Neural crest cell (in vitro differentiated cells): ENCODE data around the gene TMEM45A. TPM values are rescaled to one million over a fixed set of nuclear protein-coding genes. Genes with fewer than 3 reads are reported as not detected.

Experiments used
- DNase-seq: peaks from one replicate; pipeline ENCODE4 v3.0.0; 2021; ENCODE audit warnings: low read depth, mixed read lengths, low spot score
- H3K27ac Mint-ChIP-seq: one replicate; pipeline ENCODE4 v1.8.0; 2021; ENCODE audit warnings: mild to moderate bottlenecking, mixed read lengths; ENCODE audit not compliant: unreplicated experiment
- H3K27me3 Mint-ChIP-seq: 2 replicates; pipeline ENCODE4 v1.8.0; 2021; ENCODE audit warnings: low read depth, mild to moderate bottlenecking, mixed read lengths
- H3K36me3 Mint-ChIP-seq: 2 replicates; pipeline ENCODE4 v1.8.0; 2021; ENCODE audit warnings: low read depth, mild to moderate bottlenecking, mixed read lengths
- H3K4me1 Mint-ChIP-seq: 2 replicates; pipeline ENCODE4 v1.8.0; 2021; ENCODE audit warnings: mixed read lengths
- H3K4me3 Mint-ChIP-seq: one replicate; pipeline ENCODE4 v1.8.0; 2021; ENCODE audit warnings: mild to moderate bottlenecking, mixed read lengths
- H3K9me3 Mint-ChIP-seq: 2 replicates; pipeline ENCODE4 v1.8.0; 2021; ENCODE audit warnings: mixed read lengths
- total RNA-seq: library from RNA; stranded (reverse); gene quantifications from 2 replicates; pipeline ENCODE4 v1.2.1, GENCODE V29; 2021
- TF ChIP-seq, protein P1 (sequence below): fragments of 200-600 bp; sonication (generic); conservative IDR thresholded peaks from 2 replicates; pipeline ENCODE4 v1.5.0; 2021; ENCODE audit warnings: antibody characterized with exemption, mild to moderate bottlenecking

TMEM45A gene
- total RNA-seq, 1 donor from 2014 or later: 18.7 TPM

DNA sequence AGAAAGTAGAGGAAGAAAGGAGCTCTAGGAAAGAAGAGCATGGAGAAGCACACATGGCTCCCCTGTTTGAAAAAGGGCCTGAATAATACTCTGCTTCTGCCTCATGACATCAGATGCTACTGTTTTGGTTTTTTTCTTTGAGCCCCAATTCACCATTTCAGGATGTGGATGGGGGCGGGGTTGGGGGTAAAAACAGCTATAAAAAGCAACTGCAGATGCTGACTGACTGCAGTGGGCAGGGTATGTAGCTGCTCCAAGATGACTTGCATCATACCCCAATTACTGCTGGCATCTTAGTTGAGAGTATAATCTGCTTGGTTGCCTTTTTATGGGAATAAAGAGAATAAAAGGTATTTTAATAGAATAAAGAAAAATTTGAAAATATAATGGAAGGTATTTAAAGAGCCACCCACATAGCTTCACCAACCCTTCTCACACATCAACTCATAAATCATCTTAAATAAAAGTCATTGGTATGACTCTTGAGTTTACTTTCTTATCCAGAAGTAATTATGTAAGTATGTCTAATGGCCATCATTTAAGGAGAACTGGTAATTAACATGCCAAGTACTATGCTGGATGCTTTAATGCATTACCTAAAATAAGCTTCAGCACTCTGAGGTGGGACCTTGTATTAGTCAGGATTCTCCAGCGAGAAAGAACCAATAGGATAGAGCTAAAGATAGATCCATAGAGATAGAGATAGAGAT, 36.4 kb upstream of the TMEM45A start:
- H3K27ac Mint-ChIP-seq: no peak overlapping the region
- H3K4me1 Mint-ChIP-seq: no peaks in the 10 kb centered on the region
- no peak overlapping the region for H3K4me3 Mint-ChIP-seq
- H3K9me3 Mint-ChIP-seq: no peaks in the 10 kb centered on the region
- TF ChIP-seq, protein P1, sequence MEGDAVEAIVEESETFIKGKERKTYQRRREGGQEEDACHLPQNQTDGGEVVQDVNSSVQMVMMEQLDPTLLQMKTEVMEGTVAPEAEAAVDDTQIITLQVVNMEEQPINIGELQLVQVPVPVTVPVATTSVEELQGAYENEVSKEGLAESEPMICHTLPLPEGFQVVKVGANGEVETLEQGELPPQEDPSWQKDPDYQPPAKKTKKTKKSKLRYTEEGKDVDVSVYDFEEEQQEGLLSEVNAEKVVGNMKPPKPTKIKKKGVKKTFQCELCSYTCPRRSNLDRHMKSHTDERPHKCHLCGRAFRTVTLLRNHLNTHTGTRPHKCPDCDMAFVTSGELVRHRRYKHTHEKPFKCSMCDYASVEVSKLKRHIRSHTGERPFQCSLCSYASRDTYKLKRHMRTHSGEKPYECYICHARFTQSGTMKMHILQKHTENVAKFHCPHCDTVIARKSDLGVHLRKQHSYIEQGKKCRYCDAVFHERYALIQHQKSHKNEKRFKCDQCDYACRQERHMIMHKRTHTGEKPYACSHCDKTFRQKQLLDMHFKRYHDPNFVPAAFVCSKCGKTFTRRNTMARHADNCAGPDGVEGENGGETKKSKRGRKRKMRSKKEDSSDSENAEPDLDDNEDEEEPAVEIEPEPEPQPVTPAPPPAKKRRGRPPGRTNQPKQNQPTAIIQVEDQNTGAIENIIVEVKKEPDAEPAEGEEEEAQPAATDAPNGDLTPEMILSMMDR: no peak
- no peaks in the 10 kb centered on the region for H3K27me3 Mint-ChIP-seq
- H3K36me3 Mint-ChIP-seq: peaks cover 5% of the 10 kb centered on the region
- no peak for DNase-seq

DNA sequence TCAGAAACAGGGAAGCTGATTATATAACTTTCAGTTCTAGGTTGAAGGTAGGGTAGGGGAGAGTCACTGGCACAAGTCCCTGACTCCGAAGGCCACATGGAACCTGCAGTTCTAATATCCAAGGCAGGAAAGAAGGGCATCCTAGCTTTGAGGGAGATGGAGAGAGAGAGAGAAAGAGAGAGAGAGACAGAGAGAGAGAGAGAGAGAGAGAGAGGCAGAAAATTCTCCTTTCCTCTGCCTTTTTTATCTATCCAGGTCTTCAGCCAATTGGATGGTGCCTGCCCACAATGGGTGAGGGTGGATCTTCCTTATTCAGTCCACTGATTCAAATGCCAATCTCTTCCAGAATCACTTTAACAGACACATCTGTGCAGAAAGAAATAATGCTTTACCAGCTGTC, 35.7 kb upstream of the TMEM45A start:
- H3K4me3 Mint-ChIP-seq: no peak overlapping the region
- TF ChIP-seq, protein P1: no peak

DNA sequence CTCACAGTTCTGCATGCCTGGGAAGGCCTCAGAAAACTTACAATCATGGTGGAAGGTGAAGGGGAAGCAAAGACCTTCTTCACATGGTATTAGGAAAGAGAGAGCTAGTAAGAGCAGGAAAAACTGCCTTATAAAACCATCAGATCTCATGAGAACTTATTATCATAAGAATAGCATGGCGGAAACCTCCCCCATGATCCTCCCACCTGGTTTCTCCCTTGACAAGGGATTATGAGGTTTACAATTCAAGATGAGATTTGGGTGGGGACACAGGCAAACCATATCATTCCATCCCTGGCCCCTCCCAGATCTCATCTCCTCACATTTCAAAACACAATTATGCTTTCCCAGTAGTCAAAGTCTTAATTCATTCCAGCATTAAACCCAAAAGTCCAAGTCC, 34.6 kb upstream of the TMEM45A start:
- no peaks in the 10 kb centered on the region for H3K27me3 Mint-ChIP-seq
- H3K4me3 Mint-ChIP-seq: no peak overlapping the region
- no peak overlapping the region for H3K27ac Mint-ChIP-seq
- H3K4me1 Mint-ChIP-seq: no peaks in the 10 kb centered on the region
- H3K9me3 Mint-ChIP-seq: no peaks in the 10 kb centered on the region
- H3K36me3 Mint-ChIP-seq: peaks cover 1% of the 10 kb centered on the region
- no peak for DNase-seq
- TF ChIP-seq, protein P1: no peak

More for the DNA sequence above, 35.7 kb upstream of the TMEM45A start:
- Mint-ChIP-seq H3K4me1 (no peaks in the 10 kb centered on the region), H3K27me3 (no peaks in the 10 kb centered on the region), H3K27ac (no peak overlapping the region), H3K9me3 (no peaks in the 10 kb centered on the region), H3K36me3 (peaks cover 5% of the 10 kb centered on the region)
- no peak for DNase-seq

DNA sequence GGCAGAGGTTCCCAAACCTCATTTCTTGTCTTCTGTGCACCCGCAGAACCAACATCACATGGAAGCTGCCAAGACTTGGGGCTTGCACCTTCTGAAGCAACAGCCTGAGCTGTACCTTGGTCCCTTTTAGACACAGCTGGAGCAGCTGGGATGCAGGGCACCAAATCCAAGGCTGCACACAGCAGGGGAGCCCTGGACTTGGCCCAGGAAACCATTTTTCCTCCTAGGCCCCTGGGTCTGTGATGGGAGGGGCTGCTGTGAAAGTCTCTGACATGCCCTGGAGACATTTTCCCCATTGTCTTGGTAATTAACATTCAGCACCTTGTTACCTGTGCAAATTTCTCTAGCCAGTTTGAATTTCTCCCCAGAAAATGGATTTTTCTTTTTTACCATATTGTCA, 33.6 kb upstream of the TMEM45A start:
- H3K4me1 Mint-ChIP-seq: no peaks in the 10 kb centered on the region
- no peaks in the 10 kb centered on the region for H3K9me3 Mint-ChIP-seq
- no peaks in the 10 kb centered on the region for H3K36me3 Mint-ChIP-seq
- TF ChIP-seq, protein P1: no peak
- H3K4me3 Mint-ChIP-seq: no peak overlapping the region
- DNase-seq: no peak
- H3K27ac Mint-ChIP-seq: no peak overlapping the region
- peaks cover 4% of the 10 kb centered on the region for H3K27me3 Mint-ChIP-seq

DNA sequence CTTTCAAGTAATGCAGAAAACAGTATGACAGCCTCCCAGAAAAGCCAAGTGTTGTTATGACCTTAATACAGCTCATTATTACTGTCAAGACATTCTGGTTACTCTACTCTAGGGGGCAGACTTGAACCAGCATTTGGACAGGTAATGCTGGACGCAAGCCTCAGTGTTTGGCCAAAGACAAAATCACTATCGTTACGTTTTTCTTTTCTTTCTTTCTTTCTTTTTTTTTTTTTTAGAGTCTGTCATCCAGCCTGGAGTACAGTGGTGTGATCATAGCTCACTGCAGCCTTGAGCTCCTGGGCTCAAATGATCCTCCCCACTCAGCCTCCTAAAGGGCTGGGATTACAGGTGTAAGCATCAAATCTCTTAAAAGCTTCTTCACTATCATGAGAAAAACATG, 29.4 kb upstream of the TMEM45A start:
- H3K4me1 Mint-ChIP-seq: no peaks in the 10 kb centered on the region
- H3K9me3 Mint-ChIP-seq: no peaks in the 10 kb centered on the region
- DNase-seq: peak; percentile 12
- peaks cover 5% of the 10 kb centered on the region for H3K27me3 Mint-ChIP-seq
- H3K36me3 Mint-ChIP-seq: no peaks in the 10 kb centered on the region
- TF ChIP-seq, protein P1: peak; percentile 85
- no peak overlapping the region for H3K27ac Mint-ChIP-seq
- no peak overlapping the region for H3K4me3 Mint-ChIP-seq
